HG03060 (cell line): ENCODE results near the gene PAX1.

Experiments used
- ATAC-seq: cut with Tn5 transposase; IDR thresholded peaks from one replicate; pipeline ENCODE4 v1.9.1; 2021; ENCODE audit warnings: low read depth, moderate number of reproducible peaks; ENCODE audit not compliant: unreplicated experiment

Gene PAX1

DNA sequence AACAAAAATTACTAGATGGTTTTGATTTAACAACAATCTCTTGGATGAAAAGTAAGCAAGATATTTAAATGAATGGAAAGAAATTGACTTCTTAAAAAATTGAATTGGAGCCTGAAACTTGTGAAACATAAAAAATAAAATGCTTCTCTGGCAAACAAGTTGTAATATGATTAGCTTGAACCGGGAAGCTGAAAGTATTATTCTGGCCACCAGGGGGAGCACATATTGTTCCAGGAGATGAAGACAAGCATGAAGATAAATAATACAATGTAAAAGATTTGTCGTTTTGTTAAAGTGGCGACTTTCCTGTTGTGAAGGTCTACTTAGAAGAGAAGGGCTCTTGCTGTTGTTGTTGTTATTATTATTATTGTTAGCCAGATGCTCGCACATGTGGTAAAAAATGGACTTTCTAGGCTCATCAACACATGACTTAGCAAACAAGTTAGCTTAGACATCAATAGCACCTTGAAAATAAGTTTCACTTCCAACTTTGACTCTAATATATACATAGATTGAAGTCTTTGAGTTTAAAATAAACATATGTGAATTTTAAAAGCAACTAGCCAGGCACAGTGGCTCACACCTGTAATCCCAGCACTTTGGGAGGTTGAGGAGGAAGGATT lies 14.2 kb downstream of the PAX1 start:
- ATAC-seq = no peak

DNA sequence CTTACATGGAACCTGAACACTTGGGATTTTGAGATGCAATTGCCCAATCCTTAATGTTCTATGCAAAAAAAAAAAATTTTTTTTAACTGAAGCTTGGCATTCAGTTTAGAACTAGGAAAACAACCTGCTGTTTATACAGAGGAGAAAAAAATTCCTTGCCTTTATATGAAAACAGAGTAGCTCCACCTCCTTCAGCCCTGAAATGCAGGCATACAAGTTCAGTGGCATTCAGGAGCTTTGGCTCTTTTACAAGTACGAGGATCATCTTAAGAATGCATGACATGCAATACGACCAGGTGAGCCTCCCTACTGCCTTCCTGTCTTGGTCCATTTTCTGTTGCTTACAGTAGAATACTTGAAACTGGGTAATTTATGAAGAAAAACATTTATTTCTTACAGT lies 20.4 kb downstream of the PAX1 start:
- no peak for ATAC-seq

DNA sequence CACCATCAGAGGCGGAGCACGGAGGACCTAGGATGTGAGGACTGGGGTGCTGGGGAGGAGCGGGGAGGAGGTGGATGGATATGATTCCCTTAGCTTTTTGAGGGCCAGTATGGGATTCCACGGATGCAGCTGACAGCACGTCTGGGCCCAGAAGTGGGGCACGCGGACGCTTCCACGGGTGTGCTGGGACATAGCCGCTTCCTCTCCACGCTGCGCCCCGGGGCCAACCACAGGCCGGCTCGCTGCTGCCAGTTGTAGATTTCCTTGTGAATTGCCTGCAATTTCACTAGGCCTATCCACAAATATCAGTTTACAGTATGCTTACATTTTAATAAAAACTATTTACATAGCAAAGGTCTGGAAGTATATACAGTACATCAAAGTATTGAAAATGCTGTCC lies 23.9 kb downstream of the PAX1 start:
- ATAC-seq = no peak

DNA sequence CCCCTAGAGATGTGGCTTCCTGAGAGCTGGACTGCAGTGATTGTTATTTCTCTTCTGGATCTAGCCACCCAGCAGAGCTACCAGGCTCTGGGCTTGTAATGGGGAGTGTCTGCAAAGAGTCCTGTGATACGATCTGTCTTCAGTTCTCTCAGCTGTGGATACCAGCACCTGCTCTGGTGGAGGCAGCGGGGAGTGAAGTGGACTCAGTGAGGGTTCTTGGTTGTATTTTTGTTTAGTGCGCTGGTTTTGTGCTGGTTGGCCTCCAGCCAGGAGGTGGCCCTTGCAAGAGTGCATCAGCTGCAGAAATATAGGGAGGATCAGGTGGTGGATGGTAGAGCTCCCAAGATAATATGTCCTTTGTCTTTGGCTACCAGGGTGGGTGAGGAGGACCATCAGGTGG lies 33.7 kb downstream of the PAX1 start:
- ATAC-seq = no peak

DNA sequence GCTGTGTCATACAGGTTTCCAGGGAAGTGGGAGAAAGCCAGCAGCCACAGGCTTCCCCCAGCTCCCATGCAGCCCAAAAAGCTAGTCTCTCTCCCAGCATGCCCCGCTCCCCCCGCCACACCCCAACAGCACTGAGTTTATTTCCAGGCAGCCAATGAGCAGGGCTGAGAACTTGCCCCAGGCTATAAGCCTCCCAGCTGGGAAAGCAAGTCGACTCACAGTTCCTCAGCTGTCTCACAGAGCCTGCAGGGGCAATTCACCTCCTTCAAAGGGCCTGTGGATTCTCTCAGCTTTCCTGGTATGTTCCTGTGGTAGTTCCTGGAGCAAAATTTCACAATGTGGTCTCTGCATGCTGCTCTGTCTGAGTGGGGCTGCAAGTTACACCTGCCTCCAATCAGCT lies 34.2 kb downstream of the PAX1 start:
- ATAC-seq = no peak

DNA sequence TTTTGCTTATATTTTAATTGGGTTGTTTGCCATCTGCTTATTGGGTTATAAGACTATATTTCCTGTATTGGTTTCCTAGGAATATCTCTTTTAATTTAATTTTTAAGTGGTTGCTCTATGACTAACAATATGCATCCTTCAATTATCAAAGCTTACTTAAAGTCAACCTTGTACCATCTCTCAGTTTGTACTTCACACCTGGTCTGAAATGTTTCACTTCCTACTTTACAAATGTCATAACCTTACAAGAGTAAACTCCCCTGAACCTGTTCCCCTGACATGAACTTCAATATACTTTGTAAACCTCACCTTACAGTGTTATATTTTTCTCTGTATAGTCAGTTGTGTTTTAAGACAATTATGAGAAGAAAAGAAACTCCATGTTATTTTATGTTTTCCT lies 35.8 kb downstream of the PAX1 start:
- no peak for ATAC-seq

DNA sequence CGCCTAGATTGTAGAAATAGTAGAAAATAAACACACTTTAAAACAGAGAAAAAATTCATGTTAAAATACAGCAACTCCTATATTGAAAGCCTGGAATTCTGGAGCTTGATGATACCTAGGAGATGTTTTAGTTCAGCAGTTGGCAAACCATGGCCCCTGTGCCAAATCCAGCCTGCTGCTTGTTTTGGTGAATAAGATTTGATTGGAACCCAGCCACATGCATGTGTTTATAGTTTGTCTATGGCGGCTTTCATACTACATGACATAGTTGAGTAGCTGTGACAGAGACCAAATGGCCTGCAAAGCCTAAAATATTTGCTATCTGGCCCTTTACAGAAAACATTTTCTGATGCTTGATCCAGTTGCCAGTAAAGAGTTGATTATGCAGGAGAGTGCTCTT lies 57.2 kb downstream of the PAX1 start:
- ATAC-seq = no peak

DNA sequence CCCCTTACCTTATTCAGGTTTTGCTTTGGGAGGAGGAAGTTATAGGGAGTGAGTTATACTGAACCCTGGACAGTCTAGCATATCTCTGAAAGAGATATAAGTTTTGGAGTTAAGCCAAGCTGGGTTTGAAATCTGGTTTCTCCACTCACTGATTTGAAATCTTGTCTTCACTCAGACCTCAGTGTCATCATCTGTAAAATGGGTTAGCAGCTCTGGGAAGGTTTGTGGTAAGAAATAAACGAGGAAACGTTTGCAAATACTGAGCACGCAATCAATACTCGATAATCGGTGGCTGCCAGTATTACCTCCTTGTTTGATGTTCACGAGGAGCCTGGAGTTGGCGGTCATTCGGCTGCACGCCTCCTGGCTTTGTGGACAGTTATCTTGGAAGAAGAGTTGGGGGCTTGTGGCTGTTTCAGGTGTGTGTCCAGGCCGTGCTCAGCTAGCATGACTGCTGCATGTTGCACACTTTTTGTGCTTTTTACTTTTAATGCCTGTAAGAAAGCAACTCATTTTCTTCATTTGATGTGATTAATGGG lies 61.8 kb downstream of the PAX1 start:
- ATAC-seq = no peak

DNA sequence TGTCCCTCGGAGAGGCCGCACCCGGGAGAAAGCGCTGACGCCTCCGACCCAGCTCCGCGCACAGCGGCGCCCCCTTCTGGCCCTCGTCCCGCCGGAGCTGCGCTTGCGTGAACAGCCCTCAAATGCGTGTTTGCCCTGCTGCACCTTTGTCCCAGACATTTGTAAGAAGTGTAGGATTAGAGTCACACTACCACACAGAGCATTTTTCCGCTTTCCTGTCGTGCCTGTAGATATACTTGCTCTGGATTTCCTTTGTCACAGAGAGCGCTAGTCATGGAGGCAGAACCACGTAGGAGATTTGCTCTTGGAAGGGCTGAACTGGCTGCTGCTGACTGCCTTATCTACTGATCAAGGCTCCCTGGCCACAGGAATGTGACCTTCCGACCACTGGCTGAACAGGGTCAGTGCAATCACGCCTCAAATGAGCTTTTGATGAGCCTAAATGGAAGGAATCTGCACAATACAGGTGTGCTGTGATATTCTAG lies 62.3 kb downstream of the PAX1 start:
- no peak for ATAC-seq
